Measurements from ENCODE around the gene HEXIM1.

GRCh38 chr17:45155029-45155428, 6.8 kb downstream of the HEXIM1 start:
- TF ChIP-seq, protein P1, sequence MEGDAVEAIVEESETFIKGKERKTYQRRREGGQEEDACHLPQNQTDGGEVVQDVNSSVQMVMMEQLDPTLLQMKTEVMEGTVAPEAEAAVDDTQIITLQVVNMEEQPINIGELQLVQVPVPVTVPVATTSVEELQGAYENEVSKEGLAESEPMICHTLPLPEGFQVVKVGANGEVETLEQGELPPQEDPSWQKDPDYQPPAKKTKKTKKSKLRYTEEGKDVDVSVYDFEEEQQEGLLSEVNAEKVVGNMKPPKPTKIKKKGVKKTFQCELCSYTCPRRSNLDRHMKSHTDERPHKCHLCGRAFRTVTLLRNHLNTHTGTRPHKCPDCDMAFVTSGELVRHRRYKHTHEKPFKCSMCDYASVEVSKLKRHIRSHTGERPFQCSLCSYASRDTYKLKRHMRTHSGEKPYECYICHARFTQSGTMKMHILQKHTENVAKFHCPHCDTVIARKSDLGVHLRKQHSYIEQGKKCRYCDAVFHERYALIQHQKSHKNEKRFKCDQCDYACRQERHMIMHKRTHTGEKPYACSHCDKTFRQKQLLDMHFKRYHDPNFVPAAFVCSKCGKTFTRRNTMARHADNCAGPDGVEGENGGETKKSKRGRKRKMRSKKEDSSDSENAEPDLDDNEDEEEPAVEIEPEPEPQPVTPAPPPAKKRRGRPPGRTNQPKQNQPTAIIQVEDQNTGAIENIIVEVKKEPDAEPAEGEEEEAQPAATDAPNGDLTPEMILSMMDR (IDR thresholded peaks at IDR 0.05): no peak
- TF ChIP-seq EP300 (IDR thresholded peaks at IDR 0.05): no peak

Data from tibial nerve (tissue), 4 donors.